IPS-15b (cell line): Measurements from ENCODE around the gene SLC22A31.

ENCODE experiments used
- H3K27me3 ChIP-seq: one replicate; pipeline ENCODE4 v1.6.1; 2013; ENCODE audit warnings: low read length; ENCODE audit not compliant: control insufficient read depth, insufficient read depth
- H3K36me3 ChIP-seq: one replicate; pipeline ENCODE4 v1.6.1; 2013; ENCODE audit warnings: low read length; ENCODE audit not compliant: control insufficient read depth, insufficient read depth
- H3K4me1 ChIP-seq: one replicate; pipeline ENCODE4 v1.6.1; 2013; ENCODE audit warnings: mild to moderate bottlenecking, low read length; ENCODE audit not compliant: control insufficient read depth, insufficient read depth
- H3K4me3 ChIP-seq: one replicate; pipeline ENCODE4 v1.5.1; 2013; ENCODE audit warnings: low read depth, low read length
- H3K9ac ChIP-seq: one replicate; pipeline ENCODE4 v1.6.1; 2013; ENCODE audit warnings: low read depth, mild to moderate bottlenecking, low read length
- H3K9me3 ChIP-seq: one replicate; pipeline ENCODE4 v1.6.1; 2013; ENCODE audit warnings: mild to moderate bottlenecking, low read length; ENCODE audit not compliant: control insufficient read depth, insufficient read depth

Gene SLC22A31

GRCh38 chr16:89154390-89155183 lies 45.8 kb downstream of the SLC22A31 start:
- no peak overlapping the region for H3K9ac ChIP-seq
- H3K36me3 ChIP-seq = peaks cover 11% of the 10 kb centered on the region
- H3K27me3 ChIP-seq = no peaks in the 10 kb centered on the region
- H3K4me3 ChIP-seq = no peak overlapping the region
- H3K9me3 ChIP-seq = peaks cover 3% of the 10 kb centered on the region
- H3K4me1 ChIP-seq = no peaks in the 10 kb centered on the region

GRCh38 chr16:89153848-89154271 lies 46.5 kb downstream of the SLC22A31 start:
- H3K9ac ChIP-seq = no peak overlapping the region
- peaks cover 13% of the 10 kb centered on the region for H3K36me3 ChIP-seq
- H3K4me1 ChIP-seq = no peaks in the 10 kb centered on the region
- no peaks in the 10 kb centered on the region for H3K27me3 ChIP-seq
- peaks cover 3% of the 10 kb centered on the region for H3K9me3 ChIP-seq
- no peak overlapping the region for H3K4me3 ChIP-seq

- Histone ChIP-seq H3K9me3 (peaks cover 3% of the 10 kb centered on the region), H3K4me1 (no peaks in the 10 kb centered on the region), H3K36me3 (peaks cover 16% of the 10 kb centered on the region), H3K9ac (no peak overlapping the region), H3K27me3 (no peaks in the 10 kb centered on the region), H3K4me3 (no peak overlapping the region)
Measured at GRCh38 chr16:89152831-89153700, 47.3 kb downstream of the SLC22A31 start.

GRCh38 chr16:89150981-89151380 lies 49.4 kb downstream of the SLC22A31 start:
- peaks cover 23% of the 10 kb centered on the region for H3K36me3 ChIP-seq
- no peak overlapping the region for H3K9ac ChIP-seq
- H3K4me1 ChIP-seq = no peaks in the 10 kb centered on the region
- H3K9me3 ChIP-seq = no peaks in the 10 kb centered on the region
- no peaks in the 10 kb centered on the region for H3K27me3 ChIP-seq
- H3K4me3 ChIP-seq = no peak overlapping the region

GRCh38 chr16:89150090-89150835 lies 50.1 kb downstream of the SLC22A31 start:
- Histone ChIP-seq H3K4me1 (no peaks in the 10 kb centered on the region), H3K36me3 (peaks cover 23% of the 10 kb centered on the region), H3K9ac (no peak overlapping the region), H3K4me3 (no peak overlapping the region), H3K9me3 (no peaks in the 10 kb centered on the region), H3K27me3 (no peaks in the 10 kb centered on the region)

GRCh38 chr16:89149386-89149785 lies 51.0 kb downstream of the SLC22A31 start:
- Histone ChIP-seq H3K9me3 (no peaks in the 10 kb centered on the region), H3K4me1 (no peaks in the 10 kb centered on the region), H3K36me3 (peaks cover 23% of the 10 kb centered on the region)

GRCh38 chr16:89147085-89147817 lies 53.1 kb downstream of the SLC22A31 start:
- Histone ChIP-seq H3K4me1 (no peaks in the 10 kb centered on the region), H3K4me3 (no peak overlapping the region), H3K27me3 (no peaks in the 10 kb centered on the region), H3K9me3 (no peaks in the 10 kb centered on the region), H3K36me3 (peaks cover 26% of the 10 kb centered on the region), H3K9ac (no peak overlapping the region)

More at GRCh38 chr16:89149386-89149785, 51.0 kb downstream of the SLC22A31 start:
- Histone ChIP-seq H3K9ac (no peak overlapping the region), H3K27me3 (no peaks in the 10 kb centered on the region), H3K4me3 (no peak overlapping the region)

- Histone ChIP-seq H3K9ac (no peak overlapping the region), H3K4me3 (no peak overlapping the region), H3K9me3 (no peaks in the 10 kb centered on the region), H3K36me3 (peaks cover 31% of the 10 kb centered on the region), H3K27me3 (no peaks in the 10 kb centered on the region), H3K4me1 (no peaks in the 10 kb centered on the region)
Measured at GRCh38 chr16:89146211-89147005, 53.9 kb downstream of the SLC22A31 start.
